SIG-M5 treated with dmso at 0.1 percent for 504 hours (cell line): ENCODE results near the gene ECEL1.

Experiments
- DNase-seq: peaks from one replicate; lab custom pipeline; 2025; ENCODE audit not compliant: unreplicated experiment; lab: John Stamatoyannopoulos, UW

Gene ECEL1

DNA sequence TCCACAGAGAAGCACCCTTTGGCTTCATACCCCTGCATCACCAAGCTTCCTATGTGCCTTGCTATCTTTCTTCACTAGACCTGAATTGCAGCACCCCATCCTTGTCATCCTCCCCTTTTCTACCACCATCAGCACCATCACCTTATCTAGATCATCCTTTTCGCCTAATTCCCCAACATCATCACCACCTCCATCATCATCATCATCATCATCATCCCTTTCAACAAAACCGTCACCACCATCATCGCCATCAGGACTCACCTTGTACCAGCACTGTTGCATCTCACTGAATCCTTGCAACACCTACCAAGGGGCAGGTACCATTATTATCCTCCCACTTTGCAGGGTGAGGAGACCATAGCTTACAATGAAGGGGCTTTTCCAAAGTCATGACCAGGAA is 10.8 kb upstream of the ECEL1 start:
- no peak for DNase-seq

DNA sequence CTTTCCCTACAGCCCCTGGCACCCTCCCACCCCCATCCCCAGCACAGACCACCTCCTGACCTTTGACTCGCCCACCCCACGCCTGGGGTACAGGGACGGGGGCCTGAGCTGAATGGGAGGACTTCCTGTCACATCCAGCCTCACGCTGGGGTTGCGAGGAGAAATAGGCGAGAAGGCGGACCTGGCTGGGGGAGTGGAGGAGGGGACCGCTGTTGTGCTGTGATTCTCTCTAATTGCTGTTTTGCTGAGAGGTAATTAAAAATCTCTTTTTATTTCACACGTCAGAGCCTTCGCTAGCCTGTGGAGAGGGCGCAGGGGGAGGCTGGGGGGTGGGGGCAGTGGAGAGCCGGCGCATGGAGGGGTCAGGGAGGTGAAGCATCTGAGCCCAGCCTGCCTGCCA is 9.7 kb upstream of the ECEL1 start:
- no peak for DNase-seq

DNA sequence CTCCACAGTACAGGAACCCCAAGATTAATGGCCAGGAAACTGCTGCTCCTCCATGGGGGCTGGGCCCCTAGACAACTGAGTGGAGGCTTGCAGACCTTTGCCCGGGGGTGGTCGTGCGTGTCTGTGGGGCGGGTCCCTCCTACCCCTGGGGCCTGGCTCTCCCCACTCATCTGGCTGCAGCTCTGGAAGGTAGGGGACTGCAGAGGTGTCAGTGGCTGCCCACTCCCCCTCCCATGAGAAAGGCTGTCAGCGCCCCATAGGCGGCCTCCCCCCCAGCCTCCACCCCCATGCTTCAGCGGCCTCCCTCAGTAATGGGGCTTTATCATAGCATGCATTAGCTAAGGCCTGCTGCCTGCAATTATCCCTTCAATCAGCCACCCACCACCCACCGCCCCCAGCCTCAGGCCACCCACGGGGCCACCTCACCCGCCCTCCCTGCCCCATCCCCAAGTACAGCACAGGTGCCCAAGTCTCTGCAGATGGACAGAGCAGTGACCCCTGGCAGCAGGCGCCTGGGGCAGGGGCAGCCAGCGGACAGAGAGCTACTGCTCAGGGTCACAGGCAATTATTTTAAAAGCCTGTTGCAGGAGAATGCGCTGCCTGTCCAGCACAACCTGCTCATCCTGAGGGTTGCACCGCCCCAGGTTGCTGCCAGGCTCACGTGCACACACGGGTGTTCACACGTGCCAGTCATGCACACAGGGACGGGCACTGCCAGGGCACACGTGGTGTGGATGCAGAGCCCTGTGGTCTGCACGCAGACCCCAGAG is 9.1 kb upstream of the ECEL1 start:
- DNase-seq = no peak

DNA sequence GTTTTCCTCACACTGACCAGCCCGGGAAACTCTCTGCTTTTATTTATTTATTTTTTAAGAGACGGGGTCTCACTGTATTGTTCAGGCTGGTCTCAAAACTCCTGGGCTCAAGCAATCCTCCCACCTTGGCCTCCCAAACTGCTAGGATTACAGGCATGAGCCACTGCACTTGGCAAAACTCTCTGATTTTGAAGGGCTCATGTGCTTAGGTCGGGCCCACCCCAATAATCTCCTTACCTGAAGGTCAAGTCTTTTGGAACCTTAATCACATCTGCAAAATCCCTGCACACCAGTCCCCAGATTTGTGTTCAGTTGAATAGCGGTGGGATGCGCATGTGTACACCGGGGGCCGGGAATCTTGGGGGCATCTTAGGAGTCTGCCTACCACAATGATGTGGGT is 7.7 kb upstream of the ECEL1 start:
- DNase-seq = no peak

DNA sequence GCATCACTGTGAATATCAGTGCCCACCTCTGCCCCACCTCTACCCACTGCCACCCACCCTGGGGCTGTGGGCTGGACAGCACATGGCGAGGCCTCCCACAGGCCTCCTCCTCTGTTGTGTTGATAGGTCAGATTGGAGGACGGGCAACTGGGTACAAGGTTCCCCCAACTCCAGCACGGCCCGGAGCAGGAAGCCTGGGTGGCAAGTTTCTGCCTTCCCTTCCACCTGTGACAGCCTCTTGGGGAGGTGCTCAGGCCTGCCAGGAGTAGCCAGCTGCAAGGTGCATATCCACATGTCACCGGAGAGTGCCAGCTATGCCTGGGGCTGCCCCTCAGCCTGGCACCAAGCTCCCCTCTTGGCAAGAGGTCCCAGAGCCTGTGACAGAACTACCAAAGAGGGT is 6.9 kb upstream of the ECEL1 start:
- DNase-seq = no peak

DNA sequence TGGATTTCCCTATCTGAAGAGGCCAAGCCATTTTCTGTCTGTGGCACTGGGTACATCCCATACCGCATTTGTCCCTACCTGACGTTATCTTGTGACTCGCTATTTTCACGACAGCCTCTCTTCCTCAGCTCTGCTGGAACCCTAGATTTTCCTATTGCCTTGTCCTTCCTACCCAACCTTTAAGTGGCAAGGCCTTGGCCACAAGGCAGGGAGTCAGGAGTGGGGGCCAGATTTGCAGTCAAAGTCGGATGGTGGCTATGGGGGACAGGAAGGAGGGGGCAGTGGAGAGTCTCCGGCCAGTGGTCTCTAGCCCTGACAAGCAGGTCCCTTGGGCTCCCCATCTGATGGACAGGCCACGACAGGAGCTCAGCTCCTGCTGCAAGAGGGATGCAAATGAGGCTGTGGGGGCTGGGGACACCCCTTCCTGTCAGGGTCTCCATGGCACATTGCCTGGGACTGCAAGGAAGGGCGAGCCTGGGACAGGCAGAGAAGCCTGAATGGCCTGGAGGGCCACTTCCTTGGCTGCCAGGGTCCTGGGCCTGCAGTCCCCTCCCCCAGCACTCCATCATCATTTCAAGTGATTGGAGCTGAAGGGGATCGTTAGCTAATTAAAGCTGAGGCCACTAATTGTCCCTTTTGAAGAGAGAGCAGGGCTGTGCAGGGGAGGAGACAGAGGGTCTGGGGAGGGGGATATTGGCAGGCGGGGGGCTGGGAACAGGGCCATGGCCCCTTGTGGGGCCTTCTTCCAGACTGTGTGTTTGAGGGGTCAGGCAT is 6.3 kb upstream of the ECEL1 start:
- no peak for DNase-seq

DNA sequence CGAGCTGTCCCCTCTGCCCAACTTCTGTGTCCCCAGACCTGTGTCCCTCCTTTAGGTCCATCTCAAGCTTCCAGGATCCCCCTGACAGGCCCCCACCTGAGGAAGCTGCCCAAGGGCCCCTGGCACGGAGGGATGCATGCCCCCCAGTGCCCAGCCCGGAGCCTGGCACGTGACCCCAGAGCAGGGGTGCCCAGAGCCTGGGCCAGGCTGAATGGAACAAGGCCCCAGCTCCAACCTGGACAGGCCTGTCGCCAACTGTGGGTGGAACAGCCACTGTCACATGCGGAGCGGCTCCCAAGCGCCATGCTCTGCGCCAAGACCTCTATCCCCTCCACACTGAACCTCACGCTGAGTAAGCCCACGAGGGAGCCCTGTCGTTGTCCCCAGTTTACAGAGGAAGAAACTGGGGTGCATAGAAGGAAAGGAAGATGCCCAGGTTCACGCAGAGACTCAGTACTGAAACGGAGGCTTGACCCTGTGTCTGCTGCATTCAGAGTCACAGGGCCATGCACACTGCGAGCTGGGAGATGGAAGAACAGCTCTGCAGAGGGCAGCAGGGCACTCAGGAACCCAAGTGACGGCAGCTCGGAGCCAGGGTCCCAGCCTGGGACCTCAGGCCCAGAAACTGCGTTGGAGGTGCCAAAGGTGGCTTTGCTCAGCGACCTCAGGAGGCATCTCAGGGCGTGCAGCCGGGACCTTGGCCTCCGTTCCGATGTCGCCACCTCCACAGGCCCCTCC is 5.5 kb upstream of the ECEL1 start:
- DNase-seq = no peak

DNA sequence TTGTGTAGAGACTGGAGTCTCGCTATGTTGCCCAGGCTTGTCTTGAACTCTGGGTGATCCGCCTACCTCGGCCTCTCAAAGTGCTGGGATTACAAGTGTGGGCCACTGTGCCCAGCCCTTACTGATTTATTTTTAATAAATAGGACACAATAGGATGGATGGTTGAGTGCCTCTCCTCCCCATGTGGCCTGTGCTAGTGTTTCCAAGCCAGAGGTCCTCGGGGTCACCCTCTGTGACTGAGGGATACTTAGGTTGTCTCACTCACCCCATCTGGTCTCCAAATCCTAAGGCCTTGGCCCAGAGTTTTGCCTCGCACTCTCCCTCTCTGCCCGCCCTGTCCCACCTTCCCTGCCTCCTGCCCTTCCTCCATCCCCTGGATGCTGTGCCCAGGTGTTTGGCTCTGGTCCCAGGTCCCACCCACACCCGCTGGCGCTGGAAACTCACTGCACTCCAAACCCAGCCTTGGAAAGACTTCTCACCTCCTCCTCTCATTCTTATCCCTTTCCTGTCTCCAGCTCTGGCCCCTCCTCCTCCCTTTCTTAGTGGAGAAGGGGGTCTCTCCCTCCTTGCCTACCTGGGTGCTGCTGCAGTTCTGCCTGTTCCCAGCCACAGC is 4.7 kb upstream of the ECEL1 start:
- DNase-seq = no peak

DNA sequence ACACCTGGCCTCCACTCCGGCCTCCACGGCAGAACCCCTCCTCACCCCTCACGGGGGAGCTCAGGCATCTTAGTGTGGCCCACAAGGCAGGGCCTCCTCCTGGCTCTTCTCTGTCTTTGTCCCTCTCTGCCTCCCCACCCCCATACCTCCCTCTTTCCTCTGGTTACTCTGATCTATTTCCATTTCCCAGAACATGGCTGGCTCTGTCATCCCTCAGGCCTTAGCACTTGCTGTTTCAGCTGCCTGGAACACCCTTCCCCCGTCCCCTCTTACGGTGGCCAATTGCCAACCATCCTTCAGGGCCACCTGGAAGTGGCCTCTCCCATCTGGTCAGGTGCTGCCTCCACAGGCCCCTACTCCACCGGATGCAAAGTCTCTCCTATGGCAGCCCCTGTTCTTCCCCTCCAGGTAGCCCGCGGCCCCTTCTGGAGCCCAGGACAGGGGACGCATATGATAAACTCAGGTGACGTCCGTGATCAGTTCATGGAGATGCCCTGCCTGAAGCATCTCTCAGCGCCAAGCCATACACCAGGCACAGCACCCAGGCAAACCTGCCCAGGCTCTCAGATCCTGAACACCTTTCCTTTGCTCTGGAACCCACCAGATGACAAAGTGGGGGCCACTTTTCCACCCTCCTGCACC is 3.6 kb upstream of the ECEL1 start:
- no peak for DNase-seq

DNA sequence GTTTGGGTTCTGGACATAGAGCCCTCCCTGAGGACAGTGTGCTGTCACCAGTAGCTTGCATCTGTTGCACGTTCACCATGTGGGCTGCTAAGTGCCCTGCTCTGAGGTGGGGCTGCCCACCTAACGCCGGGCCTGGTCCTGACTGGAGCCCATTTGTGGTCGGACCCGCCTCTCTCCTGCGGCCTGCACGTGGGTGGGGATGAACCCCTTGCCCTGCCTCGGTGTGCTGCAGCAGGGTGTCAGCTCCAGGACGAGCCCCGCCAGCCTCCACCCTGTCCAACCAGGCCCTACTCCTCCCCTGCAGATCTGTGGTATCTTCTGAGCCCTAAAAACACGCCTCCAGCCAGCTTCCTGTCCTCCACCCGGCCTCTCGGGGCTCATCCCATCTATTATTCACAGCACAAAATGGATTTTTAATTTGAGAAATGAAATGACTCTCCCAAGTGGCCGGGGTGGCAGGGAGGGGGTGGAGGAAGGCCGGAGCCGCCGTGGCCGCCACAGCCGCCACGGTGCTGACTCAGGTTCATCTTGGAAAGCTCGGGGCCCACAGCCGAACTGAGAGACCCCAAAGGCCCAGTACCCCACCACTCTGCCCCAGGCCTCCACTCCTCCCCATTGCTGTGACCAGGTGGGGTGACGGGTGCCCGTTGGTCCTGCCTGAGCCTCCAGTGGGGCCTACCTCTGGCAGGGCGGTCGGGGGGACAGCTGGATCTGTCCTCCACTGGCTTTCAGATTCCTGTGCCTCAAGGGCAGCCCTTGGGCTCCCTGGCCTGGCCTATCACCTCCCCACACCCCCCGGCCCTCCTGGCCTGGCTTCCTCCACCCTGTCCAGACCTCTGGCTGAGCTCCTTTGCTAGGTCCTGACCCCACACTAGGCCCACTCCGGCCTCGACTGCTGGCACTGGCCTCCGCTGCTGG is 2.8 kb upstream of the ECEL1 start:
- DNase-seq = no peak

DNA sequence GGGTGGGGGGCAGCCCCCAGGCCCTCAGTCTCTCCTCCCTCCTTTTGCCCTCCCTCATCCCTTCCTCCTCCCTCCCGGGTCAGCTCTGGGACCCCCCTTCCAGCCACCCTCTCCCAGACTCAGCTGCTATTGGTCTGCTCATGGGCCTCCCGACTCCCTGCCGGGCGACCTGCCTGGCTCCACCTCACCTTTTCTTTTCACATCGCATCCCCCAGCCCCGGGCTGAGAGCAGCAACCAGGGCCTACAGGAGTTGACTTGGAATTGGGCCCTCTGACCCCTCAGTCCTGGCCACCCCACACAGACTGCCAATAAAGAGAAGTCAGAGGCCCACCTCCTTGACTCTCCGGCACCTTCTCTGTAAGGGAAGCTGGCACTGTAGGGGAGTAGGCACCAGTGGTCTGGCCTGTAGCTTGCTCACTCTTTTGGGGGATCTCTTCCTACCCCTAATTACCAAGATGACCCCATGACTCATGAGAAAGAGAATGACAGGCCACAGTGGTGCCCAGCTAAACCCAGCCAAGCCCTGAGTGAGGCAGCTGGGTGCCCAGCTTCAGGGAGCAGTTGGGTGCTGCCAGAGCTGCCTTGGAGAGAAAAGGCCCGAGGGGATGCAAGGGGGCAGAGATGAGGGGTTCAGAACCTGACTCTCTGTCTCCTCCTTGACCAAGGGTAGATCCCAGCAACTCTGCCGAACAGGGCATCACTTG is 2.0 kb upstream of the ECEL1 start:
- DNase-seq = no peak

DNA sequence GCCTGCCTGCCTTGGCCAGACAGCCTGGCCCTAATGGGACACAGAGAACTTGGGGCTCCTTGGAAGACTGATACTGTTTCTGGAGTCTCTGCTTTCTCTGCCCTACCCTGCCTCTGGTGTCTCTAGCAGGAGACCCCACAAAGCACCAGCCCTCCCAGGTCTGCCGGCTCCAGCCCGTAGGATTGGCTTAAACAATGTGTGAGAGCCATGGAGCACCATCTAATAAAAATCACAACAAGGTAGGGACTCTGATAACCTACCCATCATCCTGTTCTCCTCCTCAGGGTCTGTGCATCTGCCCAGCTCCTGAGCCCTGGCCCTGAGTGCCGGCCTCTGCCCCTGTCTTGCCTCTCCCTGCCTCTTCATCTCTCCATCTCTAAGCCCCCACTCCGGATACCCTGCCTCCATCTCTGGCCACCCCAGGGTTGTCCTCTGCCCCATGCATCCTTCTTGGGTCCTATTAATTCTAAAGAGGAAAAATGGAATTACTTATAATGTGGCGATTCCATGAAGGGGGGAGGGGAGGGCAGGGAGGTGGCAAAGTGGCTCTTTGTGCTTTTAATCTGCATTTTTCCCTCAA is 1.2 kb upstream of the ECEL1 start:
- DNase-seq = no peak

DNA sequence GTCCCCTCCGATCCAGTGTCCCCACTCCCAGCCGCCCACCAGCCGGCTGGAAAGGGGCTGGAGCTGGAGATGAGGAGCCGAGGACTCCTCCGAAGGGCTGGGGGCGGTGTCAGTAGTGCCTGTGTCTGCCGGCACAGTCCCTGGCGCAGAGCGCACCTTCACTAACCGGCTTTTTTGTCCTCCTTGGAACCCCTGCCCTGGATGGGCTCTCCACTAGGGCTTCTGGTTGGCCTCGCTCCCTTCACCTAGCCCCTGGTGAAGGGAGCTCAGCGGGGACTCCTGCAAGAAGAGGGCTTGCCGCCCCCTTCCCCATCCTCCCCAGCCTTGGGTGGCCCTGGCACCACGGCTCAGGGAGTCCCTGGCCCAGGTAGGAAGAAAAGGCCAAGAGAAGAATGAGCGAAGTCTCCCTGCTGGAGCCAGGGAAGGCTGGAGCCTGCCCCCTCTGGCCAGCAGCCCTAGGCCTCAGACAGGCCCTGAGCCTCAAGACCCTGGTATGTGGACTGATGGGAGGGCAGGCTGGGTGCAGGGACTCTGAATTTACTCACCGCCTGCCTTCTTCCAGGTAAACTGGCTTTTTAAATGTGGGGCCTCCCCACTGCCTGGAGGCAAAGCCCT is 570 bp upstream of the ECEL1 start:
- DNase-seq = no peak

DNA sequence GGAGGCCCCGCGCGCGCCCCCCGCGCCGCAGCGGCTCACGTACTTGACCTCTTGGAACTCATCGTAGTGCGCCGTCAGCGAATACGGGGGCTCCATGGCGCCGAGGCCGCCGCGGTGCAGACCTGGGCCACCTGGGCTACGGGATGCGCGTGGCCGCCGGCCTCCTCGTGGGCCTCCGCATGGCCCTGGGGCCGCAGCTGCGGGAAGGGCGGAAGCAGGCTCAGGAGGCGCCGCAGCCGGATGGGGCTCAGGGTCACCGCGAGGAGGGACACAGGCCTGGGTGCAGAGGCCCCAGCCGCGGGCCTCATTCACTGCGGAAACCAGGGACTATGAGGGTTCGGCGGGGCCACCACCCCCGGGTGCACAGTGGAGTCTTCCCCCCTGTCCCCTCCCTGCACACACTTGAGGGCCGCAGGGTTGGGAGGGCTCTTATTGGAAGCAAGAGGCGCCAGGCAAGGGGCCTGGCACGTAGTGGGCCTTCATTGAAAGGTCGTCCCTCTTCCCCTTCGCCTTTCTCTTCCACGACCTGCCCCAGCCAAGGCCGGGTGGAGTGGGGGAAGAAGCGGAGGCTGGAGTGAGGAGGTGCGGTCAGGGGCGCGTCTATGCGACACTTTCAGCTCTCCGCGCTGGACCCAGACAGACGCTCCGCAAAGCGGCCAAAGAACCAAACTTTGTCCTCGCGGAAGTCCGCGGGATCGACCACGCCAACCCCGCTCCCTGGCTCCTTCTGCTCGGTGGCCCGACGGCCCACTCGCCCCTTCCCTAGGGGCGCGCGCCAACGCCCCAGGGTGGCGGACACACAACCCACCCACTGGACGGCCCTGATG is 863 bp downstream of the ECEL1 start:
- no peak for DNase-seq

DNA sequence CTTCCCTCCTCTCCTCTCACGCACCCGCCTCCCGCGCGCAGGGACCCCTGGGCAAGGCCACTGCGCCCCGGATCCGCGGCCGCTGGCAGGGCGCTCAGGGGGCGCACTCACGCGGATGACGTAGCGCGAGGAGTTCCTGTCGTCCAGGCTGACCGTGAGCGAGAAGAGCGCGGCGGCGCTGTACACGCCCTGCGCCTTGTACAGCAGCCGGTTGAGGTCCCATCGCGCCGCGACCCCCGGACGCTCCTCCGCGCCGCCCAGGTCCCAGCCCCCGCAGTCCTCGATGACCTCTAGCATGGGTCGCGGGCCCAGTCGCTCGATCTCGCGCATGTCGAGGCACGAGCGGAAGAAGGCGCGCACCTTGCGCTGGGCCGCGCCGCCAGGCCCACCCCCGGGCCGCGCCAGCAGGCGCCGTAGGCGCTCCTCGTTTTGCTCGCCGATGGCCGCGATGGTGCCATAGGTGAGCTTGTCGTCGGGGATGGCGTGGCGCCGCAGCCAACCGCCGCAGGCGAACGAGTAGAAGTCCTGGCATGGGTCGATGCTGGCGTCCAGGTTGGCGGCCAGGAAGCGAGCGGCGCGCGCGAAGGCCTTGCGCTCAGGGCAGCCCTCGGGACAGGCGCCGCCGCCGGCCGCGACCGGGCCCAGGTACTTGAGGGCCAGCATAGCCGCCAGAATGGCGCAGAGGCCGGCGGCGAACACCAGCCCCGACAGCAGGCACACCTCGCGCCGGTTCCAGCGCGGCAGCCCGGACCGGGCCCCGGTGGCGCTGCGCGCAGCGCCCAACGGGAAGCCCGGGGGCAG is 1.7 kb downstream of the ECEL1 start:
- no peak for DNase-seq

DNA sequence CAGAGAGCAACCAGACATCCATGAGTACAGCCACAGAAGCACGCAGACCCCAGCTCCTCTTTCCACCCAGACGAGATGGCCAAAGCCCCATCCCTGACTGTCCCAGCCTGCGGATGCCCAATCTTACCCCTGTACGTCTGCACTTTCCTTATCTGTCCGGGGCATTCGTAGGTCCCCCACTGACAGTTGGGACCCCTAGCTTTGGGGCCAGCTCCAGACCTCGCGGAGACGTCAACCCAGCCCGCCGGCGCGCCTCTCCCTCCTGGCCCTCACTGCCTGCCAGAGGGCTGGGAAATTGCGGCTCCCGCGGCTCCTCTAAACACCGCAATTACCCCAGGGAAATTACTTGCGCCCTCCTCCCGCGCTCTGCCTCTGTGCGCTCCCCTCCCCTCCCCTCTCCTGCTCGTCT is 2.3 kb downstream of the ECEL1 start:
- DNase-seq = no peak
